Measurements from ENCODE around the gene SRSF1.

GRCh38 chr17:57976594-57976993 is 30.5 kb downstream of the SRSF1 start:
- TF ChIP-seq CTCF (conservative IDR thresholded peaks at IDR 0.05 in 1 of 2, IDR thresholded peaks at IDR 0.05 in 1 of 2; ENCODE audit: low read depth in 1 of 2, low read length in 2 of 2) (no peak), EZH2 (IDR thresholded peaks at IDR 0.05; ENCODE audit: low read length, missing control alignments) (no peak)

All from fibroblast of lung (primary cell).